GM18502 (cell line): Measurements from ENCODE around the gene PDSS1.
A peak's percentile ranks its signal among the peaks of the same experiment; 100 is the strongest.
"Not testable (repeated sequence)": the region's sequence is repeated elsewhere in the genome, so short reads cannot be mapped to it uniquely, and the experiment has no call there.

Source experiments
- ATAC-seq: cut with Tn5 transposase; IDR thresholded peaks from one replicate; pipeline ENCODE4 v1.9.1; 2021; ENCODE audit warnings: mild to moderate bottlenecking; ENCODE audit not compliant: unreplicated experiment, poor library complexity

The PDSS1 gene

DNA sequence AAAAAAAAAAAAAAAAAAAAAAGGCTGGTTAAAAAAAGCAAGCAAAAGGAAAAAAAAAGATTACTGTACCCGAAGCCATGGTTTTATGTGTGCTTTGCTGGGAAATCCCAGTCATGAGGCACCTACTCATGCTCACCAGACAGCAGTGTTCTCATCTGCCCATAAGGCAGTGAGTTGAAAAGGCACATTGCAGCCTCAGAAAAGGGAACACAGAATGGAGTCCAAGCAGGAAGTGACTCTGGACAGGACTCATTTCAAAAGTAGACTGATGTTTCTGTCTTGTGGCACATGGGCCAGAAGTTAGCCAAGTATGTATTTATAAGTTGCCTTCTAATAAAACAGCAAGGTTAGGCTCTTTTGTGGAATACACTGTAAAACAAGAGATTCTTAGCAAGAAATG is 40.2 kb downstream of the PDSS1 start:
- peak; percentile 78 for ATAC-seq

DNA sequence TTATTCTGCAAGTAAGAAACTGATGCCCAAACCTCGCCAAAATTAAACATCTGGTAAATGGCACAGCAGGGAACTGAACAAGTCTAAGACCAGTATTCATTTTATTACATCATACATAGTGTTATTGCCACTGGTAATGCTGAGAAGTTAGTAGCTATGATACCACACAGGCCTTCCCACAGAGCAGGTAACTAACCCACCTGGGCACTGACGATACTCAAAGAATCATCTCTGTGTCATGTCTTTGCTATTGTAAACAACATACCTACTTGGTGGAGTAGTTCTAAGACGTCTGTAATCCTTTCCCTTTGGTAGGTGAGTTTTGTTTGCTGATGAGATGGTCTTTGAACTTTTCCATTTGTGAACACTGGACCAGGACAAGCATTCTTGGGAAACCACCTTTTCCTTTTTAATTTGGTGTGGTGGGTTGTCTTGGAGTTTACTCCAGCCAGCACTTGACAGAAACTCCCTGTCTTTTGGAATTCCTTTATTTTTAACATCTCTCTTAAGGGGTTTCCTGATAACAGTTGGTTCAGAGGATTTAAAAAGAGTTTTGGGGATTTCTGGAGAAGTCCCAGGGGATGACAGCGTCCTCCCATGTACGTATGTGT is 40.9 kb downstream of the PDSS1 start:
- no peak for ATAC-seq

DNA sequence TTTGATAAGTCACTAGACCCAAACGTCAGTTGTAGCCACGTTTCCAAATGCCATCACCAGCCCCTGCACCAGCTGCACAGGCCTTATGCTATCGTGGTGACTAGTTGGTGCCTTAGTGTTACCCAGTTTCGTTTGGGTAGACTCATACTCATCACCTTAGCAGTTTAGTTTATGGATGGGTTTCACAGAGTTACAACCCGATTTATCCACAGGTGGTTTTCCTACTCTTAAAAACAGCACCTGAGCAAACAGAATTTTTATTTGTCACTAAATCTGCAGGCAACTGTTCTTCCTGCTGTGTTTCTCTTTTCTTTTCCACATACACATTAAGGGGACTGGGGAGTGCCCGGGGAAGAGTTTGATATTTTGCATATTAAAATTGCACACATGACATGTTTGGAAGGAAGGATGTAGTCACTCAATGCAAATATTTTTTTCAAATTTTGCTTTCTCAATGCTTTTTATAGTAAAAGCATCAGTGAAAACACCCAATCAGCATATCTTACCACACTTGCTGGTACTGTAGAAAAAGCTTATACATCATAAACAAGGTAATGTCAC is 41.6 kb downstream of the PDSS1 start:
- peak; percentile 42 for ATAC-seq

- ATAC-seq = no peak
Measured at GRCh38 chr10:26741368-26741767, 43.9 kb downstream of the PDSS1 start.

GRCh38 chr10:26743091-26743490 is 45.6 kb downstream of the PDSS1 start:
- ATAC-seq = no peak

GRCh38 chr10:26743841-26744240 is 46.3 kb downstream of the PDSS1 start:
- no peak for ATAC-seq

GRCh38 chr10:26746061-26746460 is 48.6 kb downstream of the PDSS1 start:
- ATAC-seq = no peak

DNA sequence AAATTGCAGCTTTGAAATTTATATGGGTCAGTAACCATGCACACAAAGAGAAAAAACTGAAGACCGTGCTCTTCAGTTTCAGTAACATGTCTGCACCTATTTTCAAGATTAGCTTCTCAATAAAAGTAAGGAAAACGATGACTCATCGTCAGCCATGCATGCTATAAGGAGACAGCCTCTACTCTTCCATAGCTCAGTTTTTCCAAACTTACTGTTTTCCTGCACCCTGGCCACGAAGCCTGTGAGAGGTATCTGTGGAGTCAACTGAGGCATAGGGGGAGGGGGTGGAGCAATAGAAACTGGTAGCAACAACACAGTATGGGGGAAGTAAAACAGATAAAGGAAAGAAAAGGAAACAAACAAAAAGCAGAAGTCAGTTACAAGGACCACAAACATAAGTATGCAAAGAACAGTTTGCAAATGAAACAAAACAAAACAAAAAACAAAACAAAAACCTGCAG is 58.0 kb downstream of the PDSS1 start:
- ATAC-seq = peak; percentile 94

GRCh38 chr10:26759008-26759407 is 61.5 kb downstream of the PDSS1 start:
- ATAC-seq = no peak

DNA sequence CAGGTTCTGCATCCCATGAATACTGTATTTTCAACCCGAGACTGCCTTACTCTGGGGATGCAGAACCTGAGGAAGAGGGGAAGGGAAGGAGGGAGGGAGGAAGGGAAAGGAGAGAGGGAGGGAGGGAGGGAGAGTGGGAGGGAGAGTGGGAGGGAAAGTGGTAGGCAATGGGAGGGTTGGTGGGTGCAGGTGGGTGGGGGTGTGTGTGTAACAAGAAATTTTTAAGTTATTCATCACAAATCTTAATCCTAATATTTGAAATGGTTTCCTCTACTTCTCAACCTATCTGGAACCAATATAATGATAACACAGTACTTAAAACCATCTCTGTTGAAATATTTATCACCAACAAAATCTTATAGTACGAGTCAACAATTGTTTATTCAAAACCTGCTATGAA is 68.0 kb downstream of the PDSS1 start:
- no peak for ATAC-seq

DNA sequence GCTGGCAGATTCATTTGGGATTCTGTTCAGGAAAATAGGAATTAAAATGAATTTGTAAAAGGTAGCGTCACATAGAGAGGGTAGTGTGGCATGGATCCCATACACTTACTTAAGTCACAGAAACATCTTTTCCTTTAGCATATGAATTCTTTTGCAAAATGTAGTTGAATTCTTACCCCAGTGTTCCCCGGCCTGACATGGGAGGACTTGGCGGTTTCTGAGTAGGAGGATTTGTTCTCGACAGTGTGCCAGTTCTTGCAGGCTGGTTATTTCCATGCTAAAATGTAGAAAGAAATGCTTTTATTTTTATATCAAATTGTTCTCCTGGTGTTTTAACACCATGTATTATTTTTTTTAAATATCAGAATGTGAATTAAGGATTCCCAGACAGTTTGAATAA is 72.6 kb downstream of the PDSS1 start:
- ATAC-seq = no peak

DNA sequence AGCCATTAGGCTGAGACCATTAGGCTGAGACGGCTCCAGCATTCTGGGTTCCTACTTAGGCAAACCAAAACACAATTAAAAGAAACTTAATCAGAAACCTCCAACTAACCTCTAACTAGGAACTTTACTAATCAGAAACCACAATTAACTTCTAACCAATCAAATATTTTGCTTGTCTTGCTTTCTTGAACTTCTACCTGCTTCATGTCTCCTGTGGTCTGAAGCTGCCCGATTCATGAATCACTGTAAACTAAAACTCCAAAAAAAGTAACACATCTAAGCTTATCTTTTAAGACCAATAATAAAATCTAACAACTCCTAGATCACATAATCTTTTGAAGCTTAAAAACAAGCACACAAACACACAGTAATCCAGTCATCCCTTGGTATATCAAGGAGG is 76.1 kb downstream of the PDSS1 start:
- ATAC-seq = no peak

DNA sequence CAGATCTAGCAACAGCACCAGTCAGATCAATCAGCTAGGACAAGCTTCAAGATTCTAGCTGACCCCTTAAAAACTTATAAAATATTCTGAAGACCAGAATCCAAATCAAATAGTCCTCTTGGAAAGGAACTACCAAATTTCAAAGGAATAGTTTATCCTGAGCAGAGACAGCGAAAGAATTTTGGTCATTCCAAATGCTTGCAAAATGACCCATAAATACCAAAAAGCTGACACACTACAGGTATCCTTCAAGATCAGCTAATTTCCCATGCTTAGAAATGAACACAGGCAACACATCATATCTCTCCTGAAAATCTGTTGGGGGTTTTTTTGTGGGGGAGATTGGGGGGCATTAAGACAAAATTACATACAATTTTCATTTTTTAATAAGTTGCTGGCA is 78.8 kb downstream of the PDSS1 start:
- ATAC-seq = no peak

GRCh38 chr10:26777686-26778085 is 80.2 kb downstream of the PDSS1 start:
- ATAC-seq = no peak

DNA sequence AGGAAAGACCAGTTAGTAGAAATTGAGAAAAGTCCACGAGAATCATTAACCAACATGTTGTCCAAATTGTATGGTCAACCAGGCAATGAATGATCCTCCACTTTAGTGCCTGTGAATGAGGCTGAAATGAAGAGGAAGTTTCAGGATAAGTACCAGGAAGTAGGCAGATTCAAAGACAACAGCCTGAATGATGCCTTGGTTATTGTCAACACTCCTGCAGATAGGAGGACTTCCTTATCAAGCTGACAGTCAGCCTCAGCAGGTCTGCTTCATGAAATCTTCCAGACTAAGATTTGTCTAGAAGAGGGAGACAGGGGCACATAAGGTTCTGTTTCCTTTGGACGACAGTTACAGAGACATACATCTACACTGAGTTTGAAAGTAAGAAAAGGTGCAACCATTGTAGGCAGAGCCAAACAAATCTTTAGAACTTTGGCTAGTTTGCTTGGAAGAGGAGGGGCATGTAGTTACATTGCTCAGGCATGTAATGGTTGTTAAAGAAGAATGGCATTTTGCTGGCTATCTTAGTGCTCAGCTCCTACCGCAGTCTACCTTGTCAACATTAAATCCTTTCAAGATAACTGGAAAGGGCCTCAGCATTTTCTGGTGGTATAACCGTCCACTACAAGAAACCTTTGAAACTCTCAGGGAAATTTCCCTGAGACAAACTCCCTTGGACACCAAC is 81.8 kb downstream of the PDSS1 start:
- ATAC-seq = no peak

DNA sequence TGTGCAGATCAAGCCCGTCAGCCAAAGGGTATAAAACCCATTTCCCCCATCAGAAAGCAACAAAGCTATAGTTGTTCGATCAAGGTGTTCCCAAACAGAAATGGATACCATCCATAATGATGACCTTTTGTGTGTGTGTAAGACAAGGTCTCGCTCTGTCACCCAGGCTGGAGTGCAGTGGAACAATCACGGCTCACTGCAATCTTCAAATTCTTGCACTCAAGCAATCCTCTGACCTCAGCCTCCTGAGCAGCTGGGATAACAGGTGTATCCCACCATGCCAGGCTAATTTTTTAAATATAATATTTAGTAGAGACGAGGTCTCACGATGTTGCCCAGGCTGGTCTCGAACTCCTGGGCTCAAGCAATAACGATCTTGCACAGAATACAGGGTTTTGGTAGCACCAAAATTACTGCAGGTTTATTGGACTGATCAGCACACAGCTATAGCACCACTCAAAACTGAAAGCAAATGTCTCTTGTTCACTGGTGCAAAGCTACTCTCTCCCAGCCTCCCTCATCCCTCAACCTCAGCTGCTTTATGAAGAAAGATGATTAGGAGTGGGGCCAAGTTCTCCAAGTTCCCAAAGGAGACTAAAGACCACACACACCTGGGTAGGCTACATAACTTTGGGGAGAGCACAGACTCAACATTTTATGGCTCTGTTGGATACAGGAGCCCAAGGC is 82.7 kb downstream of the PDSS1 start:
- no peak for ATAC-seq

GRCh38 chr10:26780793-26781601 is 83.5 kb downstream of the PDSS1 start:
- peak; percentile 69 for ATAC-seq

DNA sequence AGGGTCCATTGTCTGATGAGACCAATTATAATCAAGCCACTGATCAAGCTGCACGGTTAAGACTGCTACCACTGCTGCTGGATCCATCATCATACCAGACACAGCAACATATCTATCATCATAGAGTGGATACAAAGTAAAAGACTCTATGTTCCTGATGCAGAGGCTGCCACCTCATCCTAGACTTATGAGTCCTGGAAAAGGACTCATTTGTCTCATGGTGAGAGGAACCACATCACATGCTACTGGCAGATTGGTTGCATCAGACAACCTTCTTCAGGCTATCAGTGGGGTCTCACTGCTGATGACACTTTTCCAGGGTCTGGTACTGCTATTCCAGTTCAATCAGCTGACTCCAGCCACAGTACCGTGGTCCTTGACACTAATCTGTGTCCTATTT is 84.3 kb downstream of the PDSS1 start:
- ATAC-seq = peak; percentile 17

DNA sequence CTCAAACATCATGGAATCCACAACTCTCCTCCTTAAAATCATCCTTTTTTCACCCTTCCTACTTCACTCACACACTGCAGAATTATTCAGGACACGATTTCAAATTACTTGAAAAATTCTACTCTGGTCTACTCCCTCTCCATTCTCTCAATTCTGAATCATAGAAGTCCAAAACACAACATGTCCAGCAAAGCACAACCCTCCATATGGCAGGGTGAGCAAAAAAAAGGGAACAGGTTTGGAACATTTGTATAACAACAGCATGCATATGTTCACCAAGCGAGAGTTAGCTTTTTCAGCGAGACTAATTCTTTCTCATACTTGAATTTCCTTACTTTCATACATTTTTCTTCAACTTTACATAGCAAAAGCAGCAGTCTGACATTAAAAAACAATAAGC is 89.9 kb downstream of the PDSS1 start:
- ATAC-seq = no peak

GRCh38 chr10:26789779-26790178 is 92.3 kb downstream of the PDSS1 start:
- not testable (repeated sequence) for ATAC-seq
